ENCODE results near the gene AVPI1. TPM values are rescaled to one million over a fixed set of nuclear protein-coding genes. Genes with fewer than 3 reads are reported as not detected.

AVPI1 gene
- total RNA-seq, 1 experiment from 2014 or later, result 6.5 TPM

GRCh38 chr10:97647556-97647955, 39.5 kb downstream of the AVPI1 start:
- Histone ChIP-seq H3K56ac (ENCODE audit: insufficient read length, low read depth, low read length) (no peak overlapping the region), H2AK5ac (ENCODE audit: insufficient read length, low read length) (peak overlapping the region; percentile 69), H3K79me1 (ENCODE audit: insufficient read depth, low read depth, low read length, poor library complexity, severe bottlenecking) (no peaks in the 10 kb centered on the region), H4K91ac (ENCODE audit: insufficient read length, low read depth, low read length) (no peak overlapping the region), H3K14ac (ENCODE audit: insufficient read depth, low read length) (no peak overlapping the region), H4K5ac (ENCODE audit: insufficient read length, low read depth, low read length) (no peak overlapping the region), H3K27me3 (ENCODE audit: insufficient read depth, low read length) (no peaks in the 10 kb centered on the region), H3K18ac (ENCODE audit: insufficient read length, low read depth, low read length) (no peak overlapping the region), H2BK120ac (ENCODE audit: low read depth, low read length, poor library complexity, severe bottlenecking) (no peak overlapping the region), H2BK15ac (ENCODE audit: low read depth, low read length) (no peak overlapping the region), H3T11ph (ENCODE audit: low read length) (no peak overlapping the region), H4K20me1 (ENCODE audit: control insufficient read depth, insufficient read depth, insufficient read length) (no peaks in the 10 kb centered on the region), H4K8ac (replicated peaks; ENCODE audit: insufficient read length, low read depth, low read length) (no peak overlapping the region), H3K4me1 (ENCODE audit: insufficient read depth, low read length) (peaks cover 5% of the 10 kb centered on the region; the same call in 1 of the 2 replicates), H2BK20ac (ENCODE audit: low read depth, low read length, poor library complexity, severe bottlenecking) (no peak overlapping the region), H2BK12ac (ENCODE audit: insufficient read length, low read depth, low read length) (no peak overlapping the region), H2AFZ (ENCODE audit: low read length) (no peak overlapping the region), H3K23me2 (ENCODE audit: insufficient read length, low read depth, low read length, poor library complexity, severe bottlenecking) (peaks cover 3% of the 10 kb centered on the region), H3K9me3 (ENCODE audit: control insufficient read depth, low read depth, low read length) (no peaks in the 10 kb centered on the region), H3K4me2 (ENCODE audit: insufficient read depth, insufficient read length, low read length) (no peak overlapping the region), H3K27ac (ENCODE audit: insufficient read length, low read depth, low read length) (no peak overlapping the region), H2BK5ac (ENCODE audit: insufficient read length, low read length) (no peak overlapping the region), H3K4ac (ENCODE audit: low read depth, low read length) (no peak overlapping the region), H3K23ac (ENCODE audit: insufficient read length, low read depth, low read length) (no peak overlapping the region), H3K79me2 (ENCODE audit: insufficient read depth, low read length) (peaks cover 5% of the 10 kb centered on the region; the same call in 1 of the 2 replicates), H3K9ac (ENCODE audit: extremely low read depth, insufficient read length, low read length) (no peak overlapping the region)
- WGBS (ENCODE audit: extremely low coverage, insufficient read length, low lambda C conversion rate), result no CpG with 5 or more reads among the region's 1 CpG
- peak overlapping the region in 2 of 3 experiments; percentile 3 to 76; a peak in 3 of 7 replicates for H3K27ac Mint-ChIP-seq
- TF ChIP-seq CTCF (conservative IDR thresholded peaks at IDR 0.05), result no peak
- H3K27me3 Mint-ChIP-seq (ENCODE audit: low read depth), result no peaks in the 10 kb centered on the region
- no peaks in the 10 kb centered on the region; a peak in 1 of 5 replicates for H3K9me3 Mint-ChIP-seq
- no peak for DNase-seq
- H3K4me3 Mint-ChIP-seq, result 0 out of 5 replicates have a peak overlapping the region, but pooled peaks of 1 of the 2 experiments have one; percentile 16
- H3K4me1 Mint-ChIP-seq, result peaks cover 33 to 34% of the 10 kb centered on the region in 2 experiments
- peaks cover 24 to 52% (median 50%) of the 10 kb centered on the region in 3 experiments; a peak in 6 of 7 replicates for H3K36me3 Mint-ChIP-seq (ENCODE audit: insufficient read depth in 1 of 3, low read depth in 3 of 3)

Data from H9 (cell line).